GM19035 (cell line): Measurements from ENCODE around the gene SARDH.
"Not testable (repeated sequence)": the region's sequence is repeated elsewhere in the genome, so short reads cannot be mapped to it uniquely, and the experiment has no call there.

Experiments
- ATAC-seq: cut with Tn5 transposase; IDR thresholded peaks from one replicate; pipeline ENCODE4 v1.9.1; 2021; ENCODE audit not compliant: unreplicated experiment

Gene SARDH

GRCh38 chr9:133761641-133762248, 23.6 kb upstream of the SARDH start:
- no peak for ATAC-seq

GRCh38 chr9:133760713-133761290, 22.6 kb upstream of the SARDH start:
- no peak for ATAC-seq

- ATAC-seq, result no peak
Measured at GRCh38 chr9:133759946-133760345, 21.8 kb upstream of the SARDH start.

GRCh38 chr9:133759146-133759900, 21.2 kb upstream of the SARDH start:
- ATAC-seq, result no peak

- no peak for ATAC-seq
Measured at GRCh38 chr9:133758228-133758627, 20.1 kb upstream of the SARDH start.

- no peak for ATAC-seq
Measured at GRCh38 chr9:133754688-133755227, 16.6 kb upstream of the SARDH start.

- ATAC-seq, result no peak
Measured at GRCh38 chr9:133754187-133754586, 16.0 kb upstream of the SARDH start.

- ATAC-seq, result no peak
Measured at GRCh38 chr9:133752739-133753446, 14.7 kb upstream of the SARDH start.

- no peak for ATAC-seq
Measured at GRCh38 chr9:133750982-133751649, 13.0 kb upstream of the SARDH start.

GRCh38 chr9:133747309-133747708, 9.2 kb upstream of the SARDH start:
- no peak for ATAC-seq

- ATAC-seq, result not testable (repeated sequence)
Measured at GRCh38 chr9:133744528-133744927, 6.4 kb upstream of the SARDH start.

- ATAC-seq, result no peak
Measured at GRCh38 chr9:133742849-133743444, 4.8 kb upstream of the SARDH start.

- no peak for ATAC-seq
Measured at GRCh38 chr9:133742251-133742650, 4.1 kb upstream of the SARDH start.

- no peak for ATAC-seq
Measured at GRCh38 chr9:133741716-133742115, 3.6 kb upstream of the SARDH start.

- ATAC-seq, result no peak
Measured at GRCh38 chr9:133740911-133741310, 2.8 kb upstream of the SARDH start.

- no peak for ATAC-seq
Measured at GRCh38 chr9:133739408-133740280, 1.5 kb upstream of the SARDH start.

GRCh38 chr9:133738640-133739225, 581 bp upstream of the SARDH start:
- ATAC-seq, result no peak

- no peak for ATAC-seq
Measured at GRCh38 chr9:133737071-133737773, 930 bp downstream of the SARDH start.

- ATAC-seq, result no peak
Measured at GRCh38 chr9:133735931-133736330, 2.2 kb downstream of the SARDH start.
